Thoracic aorta (tissue), 2 donors: ENCODE data around the gene GABBR2. TPM values are rescaled to one million over a fixed set of nuclear protein-coding genes. Genes with fewer than 3 reads are reported as not detected.

Experiments
- ATAC-seq: fragments of 150-250 bp; one replicate; pipeline ENCODE4 v1.8.0; 2017; ENCODE audit warnings: low read depth; ENCODE audit not compliant: insufficient number of reproducible peaks, low FRiP score
- DNase-seq: peaks from one replicate; pipeline ENCODE4 v3.0.0-alpha.2; 2020; ENCODE audit warnings: low spot score
- H3K27ac ChIP-seq, 2 donors: fragments of 200-600 bp; sonication (generic); 1 replicate in 1 of 2; 2 replicates in 1 of 2; pipeline ENCODE4 v1.5.1; 2016; ENCODE audit warnings: mild to moderate bottlenecking in 2 of 2, moderate library complexity in 2 of 2
- H3K27me3 ChIP-seq: fragments of 200-600 bp; sonication (generic); replicated peaks from 2 replicates; pipeline ENCODE4 v1.6.0; 2016; ENCODE audit warnings: mild to moderate bottlenecking; ENCODE audit not compliant: insufficient read depth
- H3K36me3 ChIP-seq: fragments of 200-600 bp; sonication (generic); one replicate; pipeline ENCODE4 v1.5.1; 2016
- H3K4me1 ChIP-seq, 2 donors: fragments of 200-600 bp; sonication (generic); 1 replicate in 1 of 2; 2 replicates in 1 of 2; pipeline versions ENCODE4 v1.5.1 to v1.6.0; 2016; ENCODE audit warnings: low read depth in 2 of 2, mild to moderate bottlenecking in 1 of 2; ENCODE audit not compliant: control insufficient read depth in 1 of 2
- H3K4me3 ChIP-seq: fragments of 200-600 bp; sonication (generic); 2 replicates; pipeline ENCODE4 v1.5.1; 2016; ENCODE audit warnings: mild to moderate bottlenecking
- H3K9me3 ChIP-seq: fragments of 200-600 bp; sonication (generic); 2 replicates; pipeline ENCODE4 v1.5.1; 2016
- total RNA-seq, 2 donors: library from RNA; depleted of rRNA; stranded (reverse); fragments of >200 nt; gene quantifications; one replicate each; pipeline versions ENCODE4 v1.1.0 to v1.2.3, GENCODE V29; 2016
- TF ChIP-seq, protein P1 (sequence below): fragments of 200-600 bp; sonication (generic); IDR thresholded peaks from one replicate; pipeline ENCODE4 v1.5.1; 2019; ENCODE audit warnings: antibody characterized with exemption

Gene GABBR2
- total RNA-seq, 2 donors from 2014 or later = not detected

DNA sequence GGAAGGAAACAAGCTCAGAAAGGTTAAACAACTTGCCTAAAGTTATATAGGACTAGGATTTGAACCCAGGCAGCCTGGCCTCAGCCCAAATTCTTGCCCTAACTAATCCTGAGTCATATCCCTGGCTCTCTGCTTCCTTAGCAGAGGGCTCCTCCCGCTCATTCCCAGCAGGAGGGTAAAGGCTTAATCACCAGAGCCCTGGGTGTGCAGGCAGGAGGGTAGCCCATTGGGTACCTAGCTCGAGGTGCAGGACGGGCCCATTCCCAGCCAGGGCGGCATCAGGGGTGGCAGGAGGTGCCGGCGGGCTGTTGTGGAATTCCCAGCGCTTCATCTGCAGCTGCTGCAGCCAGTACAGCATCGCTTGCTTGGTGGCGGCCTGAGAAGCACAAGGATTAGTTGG lies 457.2 kb downstream of the GABBR2 start:
- no peak for ATAC-seq
- no peak overlapping the region for H3K4me3 ChIP-seq
- no peak for DNase-seq
- peaks cover 11 to 20% of the 10 kb centered on the region in 2 donors for H3K4me1 ChIP-seq
- no peak overlapping the region for H3K27ac ChIP-seq
- TF ChIP-seq, protein P1, sequence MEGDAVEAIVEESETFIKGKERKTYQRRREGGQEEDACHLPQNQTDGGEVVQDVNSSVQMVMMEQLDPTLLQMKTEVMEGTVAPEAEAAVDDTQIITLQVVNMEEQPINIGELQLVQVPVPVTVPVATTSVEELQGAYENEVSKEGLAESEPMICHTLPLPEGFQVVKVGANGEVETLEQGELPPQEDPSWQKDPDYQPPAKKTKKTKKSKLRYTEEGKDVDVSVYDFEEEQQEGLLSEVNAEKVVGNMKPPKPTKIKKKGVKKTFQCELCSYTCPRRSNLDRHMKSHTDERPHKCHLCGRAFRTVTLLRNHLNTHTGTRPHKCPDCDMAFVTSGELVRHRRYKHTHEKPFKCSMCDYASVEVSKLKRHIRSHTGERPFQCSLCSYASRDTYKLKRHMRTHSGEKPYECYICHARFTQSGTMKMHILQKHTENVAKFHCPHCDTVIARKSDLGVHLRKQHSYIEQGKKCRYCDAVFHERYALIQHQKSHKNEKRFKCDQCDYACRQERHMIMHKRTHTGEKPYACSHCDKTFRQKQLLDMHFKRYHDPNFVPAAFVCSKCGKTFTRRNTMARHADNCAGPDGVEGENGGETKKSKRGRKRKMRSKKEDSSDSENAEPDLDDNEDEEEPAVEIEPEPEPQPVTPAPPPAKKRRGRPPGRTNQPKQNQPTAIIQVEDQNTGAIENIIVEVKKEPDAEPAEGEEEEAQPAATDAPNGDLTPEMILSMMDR = no peak
- no peaks in the 10 kb centered on the region for H3K9me3 ChIP-seq
- no peaks in the 10 kb centered on the region for H3K27me3 ChIP-seq
- no peaks in the 10 kb centered on the region for H3K36me3 ChIP-seq

DNA sequence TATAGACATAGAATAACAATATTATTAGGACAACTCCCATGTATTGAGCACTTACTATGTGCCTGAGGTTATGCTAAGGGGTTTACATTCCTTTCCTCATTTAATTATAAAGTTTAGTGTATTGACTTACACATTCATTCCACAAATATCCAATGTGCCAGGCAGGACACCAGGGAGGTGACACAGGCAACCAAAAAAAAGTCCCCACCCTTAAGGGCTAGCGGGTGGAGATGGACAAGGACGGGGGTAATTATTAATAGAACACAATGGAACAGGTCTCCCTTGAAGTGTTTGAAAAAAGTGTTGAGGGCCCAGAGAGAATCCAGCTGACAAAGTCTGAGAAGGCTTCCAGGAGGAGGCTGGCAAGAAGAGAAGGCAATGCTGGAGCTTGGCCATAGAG lies 459.0 kb downstream of the GABBR2 start:
- Histone ChIP-seq H3K27me3 (no peaks in the 10 kb centered on the region), H3K4me3 (no peak overlapping the region), H3K4me1 (peaks cover 11 to 16% of the 10 kb centered on the region in 2 donors), H3K27ac (no peak overlapping the region), H3K36me3 (no peaks in the 10 kb centered on the region), H3K9me3 (no peaks in the 10 kb centered on the region)
- TF ChIP-seq, protein P1 = no peak
- ATAC-seq = no peak
- no peak for DNase-seq

DNA sequence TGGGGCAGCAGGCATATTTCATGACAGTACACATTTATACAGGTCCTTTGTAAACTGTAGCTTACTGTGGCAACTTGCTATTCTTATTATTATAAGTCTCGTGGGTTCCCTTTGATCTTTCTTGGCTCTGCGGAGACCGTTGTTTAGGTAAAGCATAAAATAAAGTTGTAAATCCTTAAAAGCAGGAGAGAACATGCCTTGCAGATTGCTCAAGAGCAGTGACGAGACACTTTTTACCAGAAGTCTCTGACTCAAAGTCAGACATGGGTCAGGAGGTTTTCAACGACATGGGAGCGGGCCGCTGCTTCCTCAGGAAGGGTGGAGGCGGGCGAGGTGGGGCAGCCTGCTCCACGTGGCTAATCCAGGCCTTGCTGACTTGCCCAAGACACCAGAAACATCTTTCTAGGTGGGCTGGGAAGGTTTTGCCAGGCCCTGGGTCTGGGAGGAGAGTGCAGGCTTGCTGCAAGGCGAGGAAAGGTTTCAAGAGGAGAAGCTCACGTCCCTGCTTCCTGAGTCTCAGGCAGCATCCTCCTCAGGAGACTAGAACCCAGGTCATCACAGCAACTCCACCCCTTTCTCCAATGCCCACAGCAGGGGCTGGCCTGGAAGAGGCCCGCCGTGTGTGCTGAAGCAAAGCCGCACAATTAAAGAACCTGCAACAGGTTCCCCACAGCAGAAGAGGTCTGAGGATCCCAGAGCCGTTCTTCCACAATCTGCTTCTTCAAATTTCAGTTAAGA lies 459.8 kb downstream of the GABBR2 start:
- TF ChIP-seq, protein P1 = no peak
- peak overlapping the region in 1 of 2 donors; percentile 41 for H3K27ac ChIP-seq
- DNase-seq = no peak

DNA sequence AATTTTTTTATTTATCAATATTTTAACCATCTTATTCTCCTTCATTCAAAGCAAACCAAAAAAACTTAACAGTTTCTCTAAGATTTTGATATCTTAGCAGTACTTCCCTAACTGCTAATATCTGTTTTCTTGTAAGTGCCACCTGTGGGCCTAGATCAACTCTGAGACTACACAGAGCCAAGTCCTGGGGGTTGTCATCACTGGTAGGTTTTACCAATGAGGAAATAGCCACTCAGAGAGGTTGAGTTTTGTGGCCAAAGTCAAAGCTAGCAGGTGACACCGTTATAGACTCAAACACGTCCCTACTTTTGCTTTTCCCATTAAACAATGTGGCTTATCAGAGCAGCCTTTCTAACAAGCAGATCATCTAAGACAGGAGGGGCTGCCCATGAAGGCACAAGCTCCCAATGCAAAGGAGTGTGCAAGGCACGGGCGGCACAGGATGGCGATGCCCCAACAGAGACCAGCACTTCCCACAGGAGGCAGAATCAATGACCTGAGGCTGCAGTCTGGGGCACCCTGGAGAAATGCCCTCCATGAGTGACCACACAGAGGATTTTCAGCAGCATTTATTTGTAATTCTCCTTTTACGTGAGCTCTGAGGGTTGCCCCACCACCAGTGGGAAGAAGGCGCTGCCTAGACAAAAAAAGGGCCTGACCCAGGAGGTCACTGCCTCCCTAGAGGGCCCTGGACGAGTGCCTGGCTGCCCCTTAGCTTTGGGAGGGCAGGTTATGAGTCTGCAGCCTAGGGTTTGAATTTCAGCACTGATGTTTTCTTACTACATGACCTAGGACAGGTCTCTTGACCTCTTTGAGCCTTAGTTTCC lies 460.7 kb downstream of the GABBR2 start:
- Histone ChIP-seq H3K9me3 (no peaks in the 10 kb centered on the region), H3K4me1 (peaks cover 0 to 7% of the 10 kb centered on the region in 2 donors), H3K27me3 (no peaks in the 10 kb centered on the region), H3K36me3 (no peaks in the 10 kb centered on the region), H3K4me3 (no peak overlapping the region), H3K27ac (peak overlapping the region in 1 of 2 donors; percentile 41)
- no peak for ATAC-seq
- TF ChIP-seq, protein P1 = no peak
- DNase-seq = no peak

More for the DNA sequence above, 459.8 kb downstream of the GABBR2 start:
- Histone ChIP-seq H3K27me3 (no peaks in the 10 kb centered on the region), H3K9me3 (no peaks in the 10 kb centered on the region), H3K36me3 (no peaks in the 10 kb centered on the region), H3K4me1 (peaks cover 7% of the 10 kb centered on the region in 2 donors), H3K4me3 (no peak overlapping the region)
- ATAC-seq = no peak

DNA sequence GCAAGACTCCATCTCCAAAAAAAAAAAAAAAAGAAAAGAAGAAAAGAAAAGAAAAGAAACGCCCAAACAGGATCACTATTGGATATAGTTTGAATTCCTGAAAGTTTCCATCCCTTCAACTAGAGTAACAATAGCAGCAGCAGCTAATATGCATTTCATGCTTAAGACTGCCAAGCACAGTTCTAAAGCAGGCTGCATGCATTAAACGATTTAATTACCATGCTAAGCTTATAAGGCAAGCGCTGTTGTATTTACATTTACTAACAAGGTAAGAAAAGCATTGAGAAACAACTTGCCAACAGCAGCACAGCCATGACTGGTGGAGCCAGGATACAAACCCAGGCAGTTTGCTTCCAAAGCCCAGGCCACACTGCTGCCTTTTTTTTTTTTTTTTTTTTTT lies 466.3 kb downstream of the GABBR2 start:
- TF ChIP-seq, protein P1 = no peak
- DNase-seq (no peak), ATAC-seq (no peak)
- Histone ChIP-seq H3K4me1 (no peaks in the 10 kb centered on the region), H3K4me3 (no peak overlapping the region), H3K9me3 (no peaks in the 10 kb centered on the region), H3K27me3 (no peaks in the 10 kb centered on the region), H3K27ac (no peak overlapping the region), H3K36me3 (no peaks in the 10 kb centered on the region)
